LHCN-M2 (cell line): ENCODE results near the gene THAP8. TPM values are rescaled to one million over a fixed set of nuclear protein-coding genes. Genes with fewer than 3 reads are reported as not detected.

ENCODE experiments used
- DNase-seq: peaks from one replicate; pipeline ENCODE4 v3.0.0-alpha.2; 2012; ENCODE audit warnings: low read depth
- total RNA-seq: library from RNA; depleted of rRNA; stranded (reverse); fragments of >200 nt; gene quantifications from 2 replicates; pipeline ENCODE4 v1.2.3, GENCODE V29; 2014; rRNA removed

THAP8 gene
- total RNA-seq, 1 experiment from 2014 or later: 12.5 TPM

GRCh38 chr19:35995048-35995993 lies 58.8 kb downstream of the THAP8 start, which contains the start of gene SDHAF1:
SDHAF1 (plus strand) TSS chr19:35995188; CDS start chr19:35995275, 87 bp downstream.
- peak; percentile 89 for DNase-seq

- DNase-seq: no peak
Observed at GRCh38 chr19:35993923-35994598, 60.0 kb downstream of the THAP8 start.

- DNase-seq: no peak
Observed at GRCh38 chr19:35992907-35993765, 60.9 kb downstream of the THAP8 start.

GRCh38 chr19:35991731-35992450 lies 62.2 kb downstream of the THAP8 start:
- peak; percentile 38 for DNase-seq

- no peak for DNase-seq
Observed at GRCh38 chr19:35990771-35991730, 63.0 kb downstream of the THAP8 start.

GRCh38 chr19:35990156-35990555 lies 63.9 kb downstream of the THAP8 start:
- DNase-seq: no peak

- DNase-seq: no peak
Observed at GRCh38 chr19:35988824-35989223, 65.3 kb downstream of the THAP8 start.

GRCh38 chr19:35987571-35987896 lies 66.6 kb downstream of the THAP8 start:
- DNase-seq: no peak

GRCh38 chr19:35986664-35987570 lies 67.2 kb downstream of the THAP8 start:
- peak; percentile 13 for DNase-seq

GRCh38 chr19:35986111-35986510 lies 68.0 kb downstream of the THAP8 start:
- DNase-seq: no peak

Other genes with a start within 250 kb of the THAP8 start
- gene PRODH2, start 241.4 kb downstream of the THAP8 start, total RNA-seq: not detected in 2 replicates
- gene NPHS1, start 201.8 kb downstream of the THAP8 start, total RNA-seq: not detected in 2 replicates
- not detected in 2 replicates for gene KIRREL2, start 197.4 kb downstream of the THAP8 start, total RNA-seq
- 38.3 and 47.1 TPM in 2 replicates for gene APLP1, start 185.7 kb downstream of the THAP8 start, total RNA-seq
- gene NFKBID, start 153.7 kb downstream of the THAP8 start, total RNA-seq: 2.8 and 3.3 TPM in 2 replicates
- not detected in 2 replicates for gene HCST, start 151.8 kb downstream of the THAP8 start, total RNA-seq
- gene TYROBP, start 146.0 kb downstream of the THAP8 start, total RNA-seq: not detected in 2 replicates
- gene LRFN3, start 117.9 kb downstream of the THAP8 start, total RNA-seq: 6.5 and 8.3 TPM in 2 replicates
- 24.7 and 28.6 TPM in 2 replicates for gene SDHAF1, start 59.1 kb downstream of the THAP8 start, total RNA-seq
- gene SYNE4, start 45.5 kb downstream of the THAP8 start, total RNA-seq: 0.23 TPM in 1 of 2 replicates, not detected in the other
- gene ALKBH6, start 40.1 kb downstream of the THAP8 start, total RNA-seq: 32.6 and 39.6 TPM in 2 replicates
- 5.3 and 6.3 TPM in 2 replicates for gene CLIP3, start 21.4 kb downstream of the THAP8 start, total RNA-seq
- gene WDR62, start 612 bp upstream of the THAP8 start, total RNA-seq: 22.0 and 23.6 TPM in 2 replicates
- not detected in 2 replicates for gene OVOL3, start 56.9 kb upstream of the THAP8 start, total RNA-seq
- 56.0 and 56.1 TPM in 2 replicates for gene POLR2I, start 60.6 kb upstream of the THAP8 start, total RNA-seq
- 295 and 302 TPM in 2 replicates for gene TBCB, start 61.2 kb upstream of the THAP8 start, total RNA-seq
- gene CAPNS1, start 85.8 kb upstream of the THAP8 start, total RNA-seq: 479 and 506 TPM in 2 replicates
- gene COX7A1, start 98.2 kb upstream of the THAP8 start, total RNA-seq: not detected in 2 replicates
- 2.9 and 3.7 TPM in 2 replicates for gene ZNF565, start 160.4 kb upstream of the THAP8 start, total RNA-seq
- gene ZNF146, start 160.8 kb upstream of the THAP8 start, total RNA-seq: 81.8 and 98.9 TPM in 2 replicates